SK-N-DZ (cell line): ENCODE results near the gene TMEM128. TPM values are rescaled to one million over a fixed set of nuclear protein-coding genes. Genes with fewer than 3 reads are reported as not detected.
A peak's percentile ranks its signal among the peaks of the same experiment; 100 is the strongest.
"Not testable (repeated sequence)": the region's sequence is repeated elsewhere in the genome, so short reads cannot be mapped to it uniquely, and the experiment has no call there.

Experiments
- DNase-seq: peaks from one replicate; pipeline ENCODE4 v3.0.0-alpha.2; 2015; ENCODE audit warnings: low spot score
- polyA plus RNA-seq, 2 experiments: library from polyadenylated mRNA; depleted of rRNA; stranded (reverse); fragments of >200 nt; gene quantifications; 2 replicates each; pipeline ENCODE4 v1.2.3, GENCODE V29; 2014

The TMEM128 gene, protein sequence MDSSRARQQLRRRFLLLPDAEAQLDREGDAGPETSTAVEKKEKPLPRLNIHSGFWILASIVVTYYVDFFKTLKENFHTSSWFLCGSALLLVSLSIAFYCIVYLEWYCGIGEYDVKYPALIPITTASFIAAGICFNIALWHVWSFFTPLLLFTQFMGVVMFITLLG
- polyA plus RNA-seq (2014; cell fraction: cytosol; rRNA removed) = 46.5 and 51.3 TPM in 2 replicates
- 19.8 and 27.0 TPM in 2 replicates for polyA plus RNA-seq (2014; cell fraction: nucleus; rRNA removed)

DNA sequence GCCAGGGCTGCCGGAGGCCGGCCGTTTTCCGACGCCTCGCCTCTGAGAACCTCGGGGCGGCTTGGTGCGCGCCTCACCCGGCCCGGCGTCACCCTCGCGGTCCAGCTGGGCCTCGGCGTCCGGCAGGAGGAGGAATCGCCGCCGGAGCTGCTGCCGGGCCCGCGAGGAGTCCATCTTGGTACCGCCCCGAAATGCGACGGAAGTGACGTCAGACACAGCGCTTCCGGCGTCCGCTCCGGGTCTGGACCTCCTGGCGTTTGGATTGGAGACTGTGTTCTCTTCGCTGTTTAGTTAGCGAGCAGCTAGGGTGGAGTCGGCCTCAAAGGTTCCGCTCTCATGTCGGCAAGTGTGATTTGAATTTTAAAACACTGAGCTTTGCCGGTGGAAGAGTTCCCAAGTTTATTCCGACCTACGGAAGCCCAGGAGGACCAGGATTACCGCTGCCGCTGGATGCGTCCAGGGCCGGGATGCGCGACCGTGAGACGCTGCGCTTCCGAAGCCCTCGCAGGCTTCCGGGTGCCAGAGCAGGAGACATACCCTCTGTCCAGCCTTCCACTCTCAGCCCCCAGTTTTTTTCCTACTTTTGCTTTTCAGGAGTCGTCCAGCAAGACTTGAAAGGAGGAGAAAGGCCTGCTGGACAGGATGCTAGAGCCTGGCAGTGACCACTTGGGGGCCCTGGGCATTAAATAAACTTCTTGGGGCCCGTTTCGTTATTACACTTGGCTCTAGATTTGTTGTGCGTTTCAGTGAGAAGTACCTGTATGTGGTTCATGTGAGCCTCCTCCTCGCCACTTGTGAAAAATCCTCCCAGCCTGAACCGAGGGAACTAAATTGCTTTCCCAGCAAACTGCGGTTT lies at the start of gene TMEM128:
Gene TMEM128 (minus strand): TSS at position 195 of the 856 bp plus-strand sequence. CDS start 21 bp downstream, at position 174.
- DNase-seq = peak; percentile 89

- no peak for DNase-seq
These were observed 48.3 kb upstream of the TMEM128 start for GRCh38 chr4:4296283-4296846.

- DNase-seq = no peak
These were observed 45.3 kb upstream of the TMEM128 start for GRCh38 chr4:4293279-4293678.

DNA sequence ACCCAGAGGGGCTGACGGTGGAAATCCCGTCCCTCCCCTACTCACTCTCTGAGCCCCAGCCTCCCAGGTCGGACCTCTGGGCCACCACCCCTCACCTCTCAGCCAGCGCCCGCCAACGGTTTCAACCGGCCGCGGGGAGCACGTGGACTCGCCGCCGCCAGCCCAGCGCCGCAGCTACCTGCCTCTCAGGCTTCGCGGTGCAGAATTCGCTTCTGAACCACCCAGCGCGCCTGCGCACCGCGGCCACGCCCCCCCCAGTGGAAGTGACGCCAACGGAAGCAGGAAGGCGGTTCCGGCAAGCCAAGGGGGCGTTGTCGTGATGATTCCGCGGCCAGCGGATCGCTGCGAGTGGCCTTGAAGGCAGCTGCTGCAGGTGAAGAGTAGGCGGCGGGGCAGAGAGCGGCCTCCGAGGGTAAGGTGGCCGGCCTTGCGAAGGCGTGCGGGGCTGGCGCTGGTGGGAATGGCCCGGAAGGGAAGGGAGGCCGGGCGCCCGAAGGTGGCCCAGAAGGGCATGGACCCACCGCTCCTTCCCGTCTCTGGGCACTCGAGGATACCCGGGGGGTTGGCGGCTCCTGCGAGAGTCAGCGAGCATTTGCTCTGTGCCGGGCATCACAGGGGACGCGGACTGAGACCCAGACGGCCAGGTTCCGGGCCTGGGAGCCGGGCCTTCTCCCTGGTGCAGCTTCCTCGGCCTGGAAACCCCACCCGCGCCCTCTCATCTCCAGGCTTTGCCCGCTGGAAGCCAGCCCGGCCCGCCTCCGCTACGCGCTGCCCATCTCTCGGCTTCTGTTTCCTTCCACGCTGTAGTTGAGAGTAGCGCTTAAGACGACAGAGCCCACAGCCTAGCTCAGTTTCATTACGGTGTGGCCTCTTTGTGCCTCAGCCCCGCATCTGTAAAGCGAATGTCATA lies 42.2 kb upstream of the TMEM128 start, which contains the start of the genes LYAR and ZBTB49:
Gene LYAR (minus strand): TSS at position 214 of the 910 bp plus-strand sequence. CDS start 6,412 bp downstream, outside the sequence.
Gene ZBTB49 (plus strand): TSS at position 311 of the 910 bp plus-strand sequence. CDS start 9,695 bp downstream, outside the sequence.
- peak; percentile 84 for DNase-seq

DNA sequence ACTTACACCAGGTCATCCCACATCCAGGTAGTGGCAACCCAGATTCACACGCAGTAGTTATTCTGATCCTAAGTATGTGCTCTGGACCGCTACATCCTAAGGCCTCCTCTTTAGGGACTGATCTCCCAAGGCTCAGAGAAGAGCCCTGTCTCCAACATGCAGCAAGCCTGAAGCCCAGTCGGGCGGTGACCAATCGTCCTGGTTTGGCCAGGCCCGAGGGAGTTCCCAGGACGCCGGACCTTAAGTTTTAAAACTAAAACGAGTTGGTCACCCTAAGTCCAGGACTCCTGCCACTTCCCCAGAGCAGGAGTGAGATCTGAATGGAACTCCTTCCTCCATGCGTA lies 41.5 kb upstream of the TMEM128 start:
- no peak for DNase-seq

GRCh38 chr4:4289055-4289454 lies 41.0 kb upstream of the TMEM128 start:
- no peak for DNase-seq

- no peak for DNase-seq
These were observed 40.1 kb upstream of the TMEM128 start for GRCh38 chr4:4288098-4288497.

GRCh38 chr4:4284827-4285618 lies 37.0 kb upstream of the TMEM128 start:
- DNase-seq = no peak

- DNase-seq = no peak
These were observed 33.8 kb upstream of the TMEM128 start for GRCh38 chr4:4281787-4282186.

DNA sequence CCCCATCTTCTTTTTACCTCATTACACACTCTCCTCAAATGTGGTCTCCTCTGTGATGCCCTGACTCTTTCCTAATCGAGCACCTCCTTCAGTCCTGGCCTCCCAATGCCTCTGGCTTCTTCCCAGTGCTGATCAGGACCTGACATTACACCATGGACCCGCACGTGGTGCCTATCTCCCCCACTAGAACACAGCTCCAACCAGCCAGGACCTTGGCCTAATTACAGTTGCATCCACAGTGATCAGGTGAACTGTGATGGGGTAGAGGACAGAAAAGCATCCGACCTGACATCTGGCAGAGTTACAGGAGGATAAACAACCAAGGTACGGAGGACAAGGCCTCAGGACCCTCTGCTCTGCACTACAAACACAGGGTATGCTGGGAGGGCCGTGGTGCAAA lies 29.5 kb upstream of the TMEM128 start:
- no peak for DNase-seq

GRCh38 chr4:4274226-4274625 lies 26.2 kb upstream of the TMEM128 start:
- no peak for DNase-seq

GRCh38 chr4:4271912-4272311 lies 23.9 kb upstream of the TMEM128 start:
- no peak for DNase-seq

GRCh38 chr4:4270529-4270928 lies 22.5 kb upstream of the TMEM128 start:
- no peak for DNase-seq

DNA sequence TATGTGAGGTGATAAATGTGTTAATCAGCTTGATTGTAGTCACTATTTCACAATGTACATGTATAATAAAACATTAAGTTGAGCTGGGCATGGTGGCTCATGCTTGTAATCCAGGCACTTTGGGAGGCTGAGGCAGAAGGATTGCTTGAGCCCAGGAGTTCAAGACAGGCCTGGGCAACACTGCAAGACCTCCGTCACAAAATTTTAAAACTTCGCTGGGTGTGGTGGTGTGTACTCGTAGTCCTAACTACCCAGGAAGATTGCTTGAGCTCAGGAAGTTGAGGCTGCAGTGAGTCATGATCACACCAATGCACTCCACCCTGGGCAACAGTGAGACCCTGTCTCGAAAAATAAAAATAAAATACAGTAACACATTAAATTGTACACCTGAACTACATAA lies 21.8 kb upstream of the TMEM128 start:
- no peak for DNase-seq

DNA sequence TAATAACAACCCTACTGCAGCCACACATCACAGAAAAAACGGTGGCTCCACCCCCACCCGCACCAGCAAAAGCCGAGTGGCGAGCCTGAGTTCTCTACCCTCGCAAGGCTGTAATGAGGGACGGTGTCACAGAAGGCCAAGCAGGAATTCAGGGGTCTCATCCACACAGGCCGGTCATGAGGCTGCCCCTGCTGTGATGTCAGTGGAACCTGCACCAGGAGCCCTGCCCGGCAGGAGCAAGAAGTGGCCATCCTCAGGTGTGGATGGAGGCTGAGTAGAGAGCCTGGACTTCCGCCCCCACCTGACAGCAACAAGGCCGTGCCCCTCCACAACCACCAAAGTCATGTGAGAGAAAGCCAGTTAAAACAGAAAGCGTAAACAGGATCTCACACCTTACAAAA lies 21.3 kb upstream of the TMEM128 start:
- no peak for DNase-seq

GRCh38 chr4:4268776-4269175 lies 20.8 kb upstream of the TMEM128 start:
- no peak for DNase-seq

GRCh38 chr4:4267981-4268380 lies 20.0 kb upstream of the TMEM128 start:
- DNase-seq = no peak

DNA sequence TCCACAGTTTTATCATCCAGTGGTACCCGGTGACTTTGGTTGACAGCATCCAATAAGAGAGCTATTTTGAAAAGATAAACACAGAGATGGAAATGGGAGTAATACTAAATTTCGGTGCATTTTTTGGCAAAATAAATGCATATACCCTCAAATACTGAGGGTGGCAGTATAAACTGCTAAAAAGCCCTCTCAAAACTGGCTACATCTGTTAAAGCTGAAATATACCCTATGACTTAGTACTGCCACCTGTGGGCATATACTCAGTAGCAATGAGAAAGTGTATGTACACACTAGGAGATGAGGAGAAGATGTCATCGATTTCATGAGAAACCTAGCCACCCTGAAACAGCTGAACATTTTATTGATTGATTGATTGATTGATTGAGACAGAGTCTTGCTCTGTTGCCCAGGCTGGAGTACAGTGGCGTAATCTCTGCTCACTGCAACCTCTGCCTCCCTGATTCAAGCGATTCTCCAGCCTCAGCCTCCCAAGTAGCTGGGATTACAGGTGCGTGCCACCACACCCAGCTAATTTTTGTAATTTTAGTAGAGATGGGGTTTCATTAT lies 12.2 kb upstream of the TMEM128 start:
- DNase-seq = peak; percentile 35

DNA sequence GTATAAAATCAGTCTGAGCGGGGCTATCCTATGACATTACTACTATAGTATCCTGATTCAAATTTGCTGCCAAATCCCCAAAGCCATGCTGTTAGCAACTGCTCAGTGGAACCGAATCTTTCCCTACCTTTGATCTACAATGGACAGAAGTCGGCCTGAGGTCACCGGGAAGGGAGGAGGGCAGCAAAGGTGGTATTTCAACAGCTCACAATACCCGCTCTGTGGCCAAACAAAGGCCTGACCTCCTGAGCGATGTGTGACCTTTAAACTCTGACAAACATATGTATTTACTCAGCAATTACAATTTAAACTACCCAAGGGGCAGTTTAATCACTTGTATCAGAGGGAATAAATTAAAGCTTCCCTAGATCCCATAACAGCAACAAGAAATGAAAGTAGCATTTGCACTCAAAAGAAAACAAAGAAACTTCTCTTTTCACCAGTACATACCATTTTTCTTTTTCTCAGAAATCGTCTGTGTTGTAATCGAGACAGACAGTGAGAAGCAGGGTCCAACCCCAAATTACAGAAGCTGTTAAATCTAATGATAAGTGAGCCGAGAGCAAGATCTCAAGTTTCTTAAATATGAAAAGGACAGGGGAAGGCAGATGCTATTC lies 11.6 kb upstream of the TMEM128 start:
- DNase-seq = no peak

DNA sequence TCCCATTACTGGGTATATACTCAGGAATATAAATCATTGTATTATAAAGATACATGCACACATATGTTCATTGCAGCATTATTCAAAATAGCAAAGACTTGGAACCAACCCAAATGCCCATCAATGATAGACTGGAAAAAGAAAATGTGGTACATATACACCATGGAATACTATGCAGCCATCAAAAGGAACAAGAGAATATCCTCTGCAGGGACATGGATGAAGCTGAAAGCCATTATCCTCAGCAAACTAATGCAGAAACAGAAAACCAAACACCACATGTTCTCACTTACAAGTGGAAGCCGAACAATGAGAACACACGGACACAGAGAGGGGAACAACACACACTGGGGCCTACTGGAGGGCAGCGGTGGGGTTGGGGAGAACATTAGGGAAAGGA lies 9.7 kb upstream of the TMEM128 start:
- not testable (repeated sequence) for DNase-seq
